ENCODE data around the gene METTL8.

The METTL8 gene, protein sequence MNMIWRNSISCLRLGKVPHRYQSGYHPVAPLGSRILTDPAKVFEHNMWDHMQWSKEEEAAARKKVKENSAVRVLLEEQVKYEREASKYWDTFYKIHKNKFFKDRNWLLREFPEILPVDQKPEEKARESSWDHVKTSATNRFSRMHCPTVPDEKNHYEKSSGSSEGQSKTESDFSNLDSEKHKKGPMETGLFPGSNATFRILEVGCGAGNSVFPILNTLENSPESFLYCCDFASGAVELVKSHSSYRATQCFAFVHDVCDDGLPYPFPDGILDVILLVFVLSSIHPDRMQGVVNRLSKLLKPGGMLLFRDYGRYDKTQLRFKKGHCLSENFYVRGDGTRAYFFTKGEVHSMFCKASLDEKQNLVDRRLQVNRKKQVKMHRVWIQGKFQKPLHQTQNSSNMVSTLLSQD

DNA sequence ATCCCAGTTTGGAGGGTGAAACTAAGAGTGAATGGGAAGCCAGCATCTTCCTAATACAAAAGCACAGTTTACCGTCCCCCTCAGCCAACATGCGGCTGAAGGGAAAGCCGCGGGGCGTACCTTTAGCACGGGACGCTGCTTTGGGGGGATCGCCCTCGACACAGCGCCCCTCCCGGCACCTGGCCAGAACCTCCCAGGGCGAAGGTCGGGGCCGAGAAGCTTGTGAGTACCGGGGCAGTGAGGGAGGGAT, at the start of gene METTL8:
METTL8 (minus strand) TSS at position 228 of the 250 bp plus-strand sequence. CDS start 41,805 bp downstream, outside the sequence.
- DNase-seq (ENCODE audit: low spot score in 2 of 2) (no peak), ATAC-seq (ENCODE audit: low read depth) (no peak)
- H3K27ac Mint-ChIP-seq, result peak within 1 kb of the TSS; percentile 82
- H3K36me3 Mint-ChIP-seq, result peaks cover 21% of the 10 kb centered on the region
- H3K4me3 Mint-ChIP-seq, result peak within 1 kb of the TSS; percentile 86
- H3K4me1 Mint-ChIP-seq, result peaks cover 28% of the 10 kb centered on the region
- peaks cover 2% of the 10 kb centered on the region for H3K9me3 Mint-ChIP-seq
- no peaks in the 10 kb centered on the region for H3K27me3 Mint-ChIP-seq

DNA sequence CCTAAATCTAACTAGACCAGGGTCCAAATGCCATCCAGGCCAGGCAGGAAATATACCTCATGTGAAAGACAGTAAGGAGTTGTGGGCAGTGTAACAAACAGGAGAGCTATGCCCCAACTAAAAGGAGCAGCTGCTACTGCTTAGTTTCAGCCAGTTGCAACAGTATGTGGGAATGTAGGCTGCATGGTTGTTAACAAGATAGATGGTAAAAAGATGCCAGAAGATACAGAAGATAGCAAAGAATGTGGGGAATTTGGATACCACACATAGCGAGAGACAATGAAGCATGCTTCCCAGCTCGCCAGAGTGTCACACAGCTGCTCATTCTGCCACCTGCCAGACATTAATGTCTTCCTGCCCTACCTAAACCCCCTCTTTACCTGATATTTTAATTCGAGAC, 49.1 kb upstream of the METTL8 start:
- Mint-ChIP-seq H3K4me1 (peaks cover 3% of the 10 kb centered on the region), H3K9me3 (no peaks in the 10 kb centered on the region), H3K4me3 (no peak overlapping the region), H3K27me3 (no peaks in the 10 kb centered on the region), H3K36me3 (peaks cover 44% of the 10 kb centered on the region), H3K27ac (peak overlapping the region; percentile 9)
- ATAC-seq (ENCODE audit: low read depth) (no peak), DNase-seq (ENCODE audit: low spot score in 2 of 2) (no peak)

GRCh38 chr2:171482308-171482707, 48.5 kb upstream of the METTL8 start:
- DNase-seq (ENCODE audit: low spot score in 2 of 2) (no peak), ATAC-seq (ENCODE audit: low read depth) (no peak)
- peaks cover 3% of the 10 kb centered on the region for H3K4me1 Mint-ChIP-seq
- peaks cover 40% of the 10 kb centered on the region for H3K36me3 Mint-ChIP-seq
- no peak overlapping the region for H3K4me3 Mint-ChIP-seq
- no peaks in the 10 kb centered on the region for H3K9me3 Mint-ChIP-seq
- H3K27ac Mint-ChIP-seq, result no peak overlapping the region
- H3K27me3 Mint-ChIP-seq, result no peaks in the 10 kb centered on the region

DNA sequence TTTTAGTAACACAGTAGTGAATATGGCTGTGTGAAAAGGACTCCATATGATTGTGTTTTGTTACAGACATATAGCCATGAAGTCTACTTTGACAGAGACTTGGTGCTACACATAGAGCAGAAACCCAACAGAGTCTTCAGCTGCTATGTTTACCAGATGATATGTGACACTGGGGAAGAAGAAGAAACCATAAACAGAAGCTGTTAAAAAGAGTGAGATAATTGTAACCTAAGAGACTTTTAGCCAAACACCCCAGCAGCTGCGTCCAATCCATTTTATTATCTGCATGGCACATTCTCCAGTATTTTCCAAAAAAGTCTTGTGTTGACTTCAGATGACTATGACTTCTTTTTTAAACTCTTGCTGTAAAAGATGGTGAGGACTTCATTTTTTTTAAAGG, 47.1 kb upstream of the METTL8 start:
- Mint-ChIP-seq H3K36me3 (peaks cover 37% of the 10 kb centered on the region), H3K27me3 (no peaks in the 10 kb centered on the region), H3K9me3 (no peaks in the 10 kb centered on the region), H3K4me3 (no peak overlapping the region), H3K27ac (peak overlapping the region; percentile 1), H3K4me1 (peaks cover 3% of the 10 kb centered on the region)
- DNase-seq (ENCODE audit: low spot score in 2 of 2) (no peak), ATAC-seq (ENCODE audit: low read depth) (no peak)

DNA sequence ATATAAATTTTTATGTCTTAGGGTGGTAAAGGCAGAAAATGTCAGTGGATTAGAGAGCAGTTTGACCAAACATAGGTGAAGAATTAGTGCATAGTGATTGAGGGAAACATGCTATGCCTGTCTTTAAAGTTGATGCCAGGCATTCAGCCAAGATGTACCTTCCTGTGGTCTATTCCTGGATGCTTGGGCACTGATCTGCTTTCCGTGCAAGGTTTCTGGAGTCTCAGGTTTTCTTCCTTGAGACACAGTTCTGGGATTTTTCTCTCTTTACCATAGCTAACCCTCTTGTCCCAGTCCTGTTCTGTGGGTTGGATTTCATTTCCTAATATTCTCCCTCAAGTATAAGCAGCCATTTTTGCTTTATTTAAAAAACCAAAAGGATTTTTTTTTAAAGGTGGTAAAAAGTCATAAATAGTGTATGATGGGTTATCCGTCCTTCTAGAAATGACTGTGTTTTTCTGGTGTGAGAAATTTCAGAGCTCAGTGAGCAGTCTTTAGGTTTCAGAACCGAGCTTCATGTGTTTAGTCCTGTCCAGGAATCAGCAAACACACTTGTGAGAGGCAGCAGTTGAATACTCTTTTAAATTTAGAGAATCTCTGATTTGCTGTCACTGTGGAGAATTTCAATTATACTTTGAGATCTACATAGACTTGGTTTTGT, 45.5 kb upstream of the METTL8 start:
- Mint-ChIP-seq H3K36me3 (peaks cover 41% of the 10 kb centered on the region), H3K27ac (no peak overlapping the region), H3K9me3 (no peaks in the 10 kb centered on the region), H3K27me3 (no peaks in the 10 kb centered on the region), H3K4me3 (no peak overlapping the region), H3K4me1 (peaks cover 3% of the 10 kb centered on the region)
- ATAC-seq (ENCODE audit: low read depth), result no peak
- no peak for DNase-seq (ENCODE audit: low spot score in 2 of 2)

- Mint-ChIP-seq H3K27ac (no peak overlapping the region), H3K36me3 (peaks cover 44% of the 10 kb centered on the region), H3K9me3 (no peaks in the 10 kb centered on the region), H3K27me3 (no peaks in the 10 kb centered on the region), H3K4me3 (no peak overlapping the region), H3K4me1 (peaks cover 3% of the 10 kb centered on the region)
- no peak for DNase-seq (ENCODE audit: low spot score in 2 of 2)
- ATAC-seq (ENCODE audit: low read depth), result no peak
Measured at GRCh38 chr2:171478345-171478744, 44.6 kb upstream of the METTL8 start.

- ATAC-seq (ENCODE audit: low read depth), result no peak
- no peak overlapping the region for H3K4me3 Mint-ChIP-seq
- no peak for DNase-seq (ENCODE audit: low spot score in 2 of 2)
- no peaks in the 10 kb centered on the region for H3K4me1 Mint-ChIP-seq
- H3K36me3 Mint-ChIP-seq, result peaks cover 37% of the 10 kb centered on the region
- no peak overlapping the region for H3K27ac Mint-ChIP-seq
- H3K9me3 Mint-ChIP-seq, result no peaks in the 10 kb centered on the region
- H3K27me3 Mint-ChIP-seq, result no peaks in the 10 kb centered on the region
Measured at GRCh38 chr2:171475979-171476378, 42.2 kb upstream of the METTL8 start.

DNA sequence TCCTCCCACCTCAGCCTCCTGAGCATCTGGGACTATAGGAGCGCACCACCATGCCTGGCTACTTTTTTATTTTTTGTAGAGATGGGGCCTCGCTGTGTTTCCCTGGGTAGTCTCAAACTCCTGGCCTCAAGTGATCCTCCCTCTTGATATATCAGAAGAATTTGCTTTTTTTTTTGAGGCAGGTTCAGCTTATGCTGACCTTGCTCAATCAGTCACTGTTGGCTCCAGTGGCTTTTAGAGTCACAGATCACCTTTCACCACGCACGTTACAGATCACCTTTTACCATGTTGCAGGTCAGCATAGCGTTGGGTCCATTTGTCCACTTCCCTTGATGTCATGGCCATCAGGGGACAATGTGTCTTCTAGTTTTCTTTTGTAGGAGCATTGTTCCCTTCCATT, 36.3 kb upstream of the METTL8 start:
- no peaks in the 10 kb centered on the region for H3K9me3 Mint-ChIP-seq
- DNase-seq (ENCODE audit: low spot score in 2 of 2), result no peak
- no peaks in the 10 kb centered on the region for H3K4me1 Mint-ChIP-seq
- ATAC-seq (ENCODE audit: low read depth), result no peak
- no peak overlapping the region for H3K4me3 Mint-ChIP-seq
- peaks cover 29% of the 10 kb centered on the region for H3K36me3 Mint-ChIP-seq
- no peak overlapping the region for H3K27ac Mint-ChIP-seq
- no peaks in the 10 kb centered on the region for H3K27me3 Mint-ChIP-seq

DNA sequence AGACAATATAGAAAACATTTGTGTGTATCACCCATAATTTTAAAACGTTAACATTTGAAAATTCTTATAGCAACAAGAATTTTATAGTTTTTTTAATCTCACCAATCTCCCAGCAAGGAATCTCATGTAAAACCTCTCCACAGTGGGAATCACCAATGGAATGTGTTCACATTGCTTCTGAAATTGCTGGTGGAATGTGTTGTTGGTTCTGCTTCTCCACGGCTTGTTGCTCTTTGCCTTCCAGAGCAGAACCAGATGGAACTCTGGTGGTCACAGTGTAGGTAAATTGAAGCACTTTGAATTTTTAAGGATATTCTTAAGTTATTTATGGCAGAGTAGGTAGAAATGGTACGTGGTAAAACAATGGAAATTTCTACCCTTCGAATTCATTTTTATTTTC, 35.4 kb upstream of the METTL8 start:
- Mint-ChIP-seq H3K4me1 (no peaks in the 10 kb centered on the region), H3K9me3 (no peaks in the 10 kb centered on the region), H3K27me3 (no peaks in the 10 kb centered on the region), H3K4me3 (no peak overlapping the region), H3K27ac (no peak overlapping the region), H3K36me3 (peaks cover 21% of the 10 kb centered on the region)
- DNase-seq (ENCODE audit: low spot score in 2 of 2), result no peak
- ATAC-seq (ENCODE audit: low read depth), result no peak

DNA sequence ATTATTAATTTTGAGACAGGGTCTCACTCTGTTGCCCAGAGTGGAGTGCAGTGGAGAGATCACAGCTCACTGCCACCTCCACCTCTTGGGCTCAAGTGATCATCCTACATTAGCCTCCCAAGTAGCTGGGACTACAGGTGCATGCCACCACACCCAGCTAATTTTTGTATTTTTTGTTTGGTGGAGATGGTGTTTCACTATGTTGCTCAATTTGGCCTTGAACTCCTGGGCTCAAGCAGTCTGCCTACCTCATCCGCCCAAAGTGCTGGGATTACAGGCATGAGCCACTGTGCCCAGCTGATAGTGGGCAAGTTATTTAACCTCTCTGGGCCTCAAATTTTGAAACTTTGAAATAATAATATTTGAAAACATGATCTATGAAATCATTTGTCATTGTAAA, 26.7 kb upstream of the METTL8 start:
- no peaks in the 10 kb centered on the region for H3K27me3 Mint-ChIP-seq
- peaks cover 32% of the 10 kb centered on the region for H3K36me3 Mint-ChIP-seq
- H3K4me1 Mint-ChIP-seq, result peaks cover 2% of the 10 kb centered on the region
- H3K27ac Mint-ChIP-seq, result no peak overlapping the region
- no peak overlapping the region for H3K4me3 Mint-ChIP-seq
- no peak for DNase-seq (ENCODE audit: low spot score in 2 of 2)
- ATAC-seq (ENCODE audit: low read depth), result no peak
- H3K9me3 Mint-ChIP-seq, result peaks cover 5% of the 10 kb centered on the region

DNA sequence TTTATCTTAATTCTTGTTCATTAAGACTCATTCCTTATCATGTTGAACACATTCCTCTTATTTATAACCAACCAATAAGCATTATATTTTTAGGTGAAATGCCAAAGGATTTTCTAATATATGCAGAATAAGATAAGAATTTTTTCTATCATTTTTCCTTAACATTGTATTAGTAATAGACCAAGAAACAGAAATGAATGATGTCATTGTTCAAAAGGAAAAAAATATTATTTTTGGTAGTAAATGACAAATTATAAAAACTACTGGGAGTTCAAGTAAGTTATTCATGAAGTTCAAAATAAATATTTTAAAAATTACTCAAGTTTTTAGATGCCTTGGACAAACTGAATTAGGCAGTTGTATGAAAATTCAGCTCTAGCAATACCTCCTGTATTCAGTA, 25.7 kb upstream of the METTL8 start:
- no peak overlapping the region for H3K27ac Mint-ChIP-seq
- peaks cover 37% of the 10 kb centered on the region for H3K36me3 Mint-ChIP-seq
- H3K27me3 Mint-ChIP-seq, result no peaks in the 10 kb centered on the region

GRCh38 chr2:171452773-171453172, 19.0 kb upstream of the METTL8 start:
- no peak for DNase-seq (ENCODE audit: low spot score in 2 of 2)
- H3K4me3 Mint-ChIP-seq, result no peak overlapping the region
- H3K9me3 Mint-ChIP-seq, result peaks cover 7% of the 10 kb centered on the region
- no peak for ATAC-seq (ENCODE audit: low read depth)
- H3K36me3 Mint-ChIP-seq, result peaks cover 34% of the 10 kb centered on the region
- H3K27ac Mint-ChIP-seq, result no peak overlapping the region
- peaks cover 2% of the 10 kb centered on the region for H3K4me1 Mint-ChIP-seq
- H3K27me3 Mint-ChIP-seq, result no peaks in the 10 kb centered on the region

More for the DNA sequence above, 25.7 kb upstream of the METTL8 start:
- Mint-ChIP-seq H3K4me1 (peaks cover 2% of the 10 kb centered on the region), H3K4me3 (no peak overlapping the region), H3K9me3 (peaks cover 7% of the 10 kb centered on the region)
- ATAC-seq (ENCODE audit: low read depth), result no peak
- no peak for DNase-seq (ENCODE audit: low spot score in 2 of 2)

DNA sequence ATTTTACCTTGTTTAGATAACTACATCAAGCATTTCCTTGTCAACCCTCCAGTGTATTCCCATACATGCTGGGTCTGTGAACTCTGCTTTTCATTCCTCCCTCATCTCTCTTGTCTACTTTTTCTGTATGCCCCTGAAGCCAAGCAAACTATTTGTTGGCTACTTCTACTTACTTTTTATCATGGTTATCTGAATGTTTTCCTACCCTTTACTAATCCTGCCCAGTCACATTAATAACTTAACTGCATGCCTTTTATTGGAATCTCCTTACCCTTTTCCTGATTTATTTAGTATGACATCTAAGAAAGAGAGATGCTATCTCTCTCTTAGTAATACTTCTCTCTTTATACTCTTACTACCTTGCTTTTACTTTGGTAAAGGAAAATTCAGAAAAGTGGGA, 17.3 kb upstream of the METTL8 start:
- Mint-ChIP-seq H3K36me3 (peaks cover 27% of the 10 kb centered on the region), H3K27me3 (no peaks in the 10 kb centered on the region), H3K4me3 (no peak overlapping the region), H3K9me3 (peaks cover 7% of the 10 kb centered on the region), H3K27ac (no peak overlapping the region), H3K4me1 (no peaks in the 10 kb centered on the region)
- no peak for ATAC-seq (ENCODE audit: low read depth)
- DNase-seq (ENCODE audit: low spot score in 2 of 2), result no peak

- no peaks in the 10 kb centered on the region for H3K4me1 Mint-ChIP-seq
- H3K27ac Mint-ChIP-seq, result no peak overlapping the region
- ATAC-seq (ENCODE audit: low read depth) (no peak), DNase-seq (ENCODE audit: low spot score in 2 of 2) (no peak)
- no peak overlapping the region for H3K4me3 Mint-ChIP-seq
- H3K9me3 Mint-ChIP-seq, result no peaks in the 10 kb centered on the region
- H3K36me3 Mint-ChIP-seq, result peaks cover 13% of the 10 kb centered on the region
- no peaks in the 10 kb centered on the region for H3K27me3 Mint-ChIP-seq
Measured at GRCh38 chr2:171447675-171448074, 13.9 kb upstream of the METTL8 start.

GRCh38 chr2:171441470-171441869, 7.7 kb upstream of the METTL8 start:
- H3K4me3 Mint-ChIP-seq, result no peak overlapping the region
- H3K27me3 Mint-ChIP-seq, result no peaks in the 10 kb centered on the region
- H3K4me1 Mint-ChIP-seq, result peaks cover 9% of the 10 kb centered on the region
- DNase-seq (ENCODE audit: low spot score in 2 of 2) (no peak), ATAC-seq (ENCODE audit: low read depth) (no peak)
- H3K9me3 Mint-ChIP-seq, result no peaks in the 10 kb centered on the region
- no peak overlapping the region for H3K27ac Mint-ChIP-seq
- peaks cover 26% of the 10 kb centered on the region for H3K36me3 Mint-ChIP-seq

All from memory B cell (primary cell).